ENCODE results near the gene ALS2CL. TPM values are rescaled to one million over a fixed set of nuclear protein-coding genes. Genes with fewer than 3 reads are reported as not detected.

ALS2CL gene
- total and polyA plus RNA-seq, 2 donors (not counting 3 experiments of a cell fraction or from before 2014, with no cell fraction given): 7.8 to 10.1 TPM

- POLR2A ChIA-PET: interaction anchor here (0.7 kb wide), 1 partner anchor 21 kb away, joined by 3 read pairs; no protein-coding TSS in a partner anchor
- no peak for FAIRE-seq
- TF ChIP-seq MYC (IDR thresholded peaks at IDR 0.05; ENCODE audit: low read depth, low read length): no peak
- no peak for TF ChIP-seq POLR2AphosphoS5 (IDR thresholded peaks at IDR 0.05; ENCODE audit: insufficient read depth, low read depth, low read length)
- TF ChIP-seq EZH2 (IDR thresholded peaks at IDR 0.05; ENCODE audit: borderline replicate concordance, low read depth, low read length, severe bottlenecking): no peak
- no peak for TF ChIP-seq GATA2 (IDR thresholded peaks at IDR 0.05; ENCODE audit: insufficient read depth, insufficient read length, low read depth, low read length)
- TF ChIP-seq MAX (IDR thresholded peaks at IDR 0.05; ENCODE audit: insufficient read depth, insufficient read length): no peak
- TF ChIP-seq, protein P1, sequence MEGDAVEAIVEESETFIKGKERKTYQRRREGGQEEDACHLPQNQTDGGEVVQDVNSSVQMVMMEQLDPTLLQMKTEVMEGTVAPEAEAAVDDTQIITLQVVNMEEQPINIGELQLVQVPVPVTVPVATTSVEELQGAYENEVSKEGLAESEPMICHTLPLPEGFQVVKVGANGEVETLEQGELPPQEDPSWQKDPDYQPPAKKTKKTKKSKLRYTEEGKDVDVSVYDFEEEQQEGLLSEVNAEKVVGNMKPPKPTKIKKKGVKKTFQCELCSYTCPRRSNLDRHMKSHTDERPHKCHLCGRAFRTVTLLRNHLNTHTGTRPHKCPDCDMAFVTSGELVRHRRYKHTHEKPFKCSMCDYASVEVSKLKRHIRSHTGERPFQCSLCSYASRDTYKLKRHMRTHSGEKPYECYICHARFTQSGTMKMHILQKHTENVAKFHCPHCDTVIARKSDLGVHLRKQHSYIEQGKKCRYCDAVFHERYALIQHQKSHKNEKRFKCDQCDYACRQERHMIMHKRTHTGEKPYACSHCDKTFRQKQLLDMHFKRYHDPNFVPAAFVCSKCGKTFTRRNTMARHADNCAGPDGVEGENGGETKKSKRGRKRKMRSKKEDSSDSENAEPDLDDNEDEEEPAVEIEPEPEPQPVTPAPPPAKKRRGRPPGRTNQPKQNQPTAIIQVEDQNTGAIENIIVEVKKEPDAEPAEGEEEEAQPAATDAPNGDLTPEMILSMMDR (IDR thresholded peaks at IDR 0.05; ENCODE audit: extremely low read depth in 1 of 2, insufficient read depth in 1 of 2, low read depth in 1 of 2, low read length in 2 of 2): no peak
- TF ChIP-seq FOS (IDR thresholded peaks at IDR 0.05; ENCODE audit: borderline replicate concordance, insufficient read depth, low read length): no peak
- no peak for TF ChIP-seq POLR2A (IDR thresholded peaks at IDR 0.05; ENCODE audit: low read depth, low read length)
- no peak for TF ChIP-seq JUN (IDR thresholded peaks at IDR 0.05; ENCODE audit: borderline replicate concordance, insufficient read depth, insufficient read length, low read depth)
These were observed 41.3 kb upstream of the ALS2CL start for GRCh38 chr3:46734773-46735172.

More at GRCh38 chr3:46734773-46735172, 41.3 kb upstream of the ALS2CL start:
- no peak overlapping the region for H3K4me2 ChIP-seq (ENCODE audit: insufficient read depth, low read length)
- H3K9ac ChIP-seq (replicated peaks; ENCODE audit: extremely low read depth, insufficient read depth, low read length): no peak overlapping the region
- intact Hi-C loops (cut with micrococcal nuclease) (no loop called here), dilution Hi-C loops (cut with MboI; ENCODE audit: extremely low pct_ligation_motif_present, low sequenced_read_pairs) (no loop called here)
- no peak for DNase-seq (ENCODE audit: low read depth, low spot score)
- BruUV-seq (replicated peaks): no TSS peak
- no peak overlapping the region for H3K4me3 ChIP-seq (replicated peaks in 1 of 3; ENCODE audit: insufficient read depth in 1 of 3, low read depth in 1 of 3, low read length in 3 of 3)
- H3K36me3 ChIP-seq (ENCODE audit: control insufficient read depth in 2 of 2, extremely low read depth in 1 of 2, insufficient read depth in 2 of 2, low read length in 2 of 2): no peaks in the 10 kb centered on the region
- H2AFZ ChIP-seq (ENCODE audit: low read depth, low read length): no peak overlapping the region
- H3K4me1 ChIP-seq (ENCODE audit: control insufficient read depth, extremely low read depth, insufficient read depth, low read length): no peaks in the 10 kb centered on the region
- no peaks in the 10 kb centered on the region for H3K79me2 ChIP-seq (ENCODE audit: control insufficient read depth, insufficient read depth, low read length)
- CTCF ChIA-PET: interaction anchor here (1.0 kb wide), 1 partner anchor 175 kb away, joined by 3 read pairs; no protein-coding TSS in a partner anchor
- no peaks in the 10 kb centered on the region for H4K20me1 ChIP-seq (replicated peaks; ENCODE audit: control insufficient read depth, extremely low read depth, insufficient read depth, low read length)
- H3K9me3 ChIP-seq (replicated peaks; ENCODE audit: control insufficient read depth, insufficient read depth, low read length): no peaks in the 10 kb centered on the region
- no peak overlapping the region for H3K27ac ChIP-seq (ENCODE audit: insufficient read depth, low read depth, low read length)
- H3K9me1 ChIP-seq (replicated peaks; ENCODE audit: control insufficient read depth, extremely low read depth, insufficient read depth, low read length): no peaks in the 10 kb centered on the region
- H3K27me3 ChIP-seq (ENCODE audit: control insufficient read depth in 2 of 2, insufficient read depth in 2 of 2, low read length in 2 of 2): peaks cover 3 to 4% of the 10 kb centered on the region in 2 experiments

Measured in endothelial cell of umbilical vein (primary cell).